Measurements from ENCODE around the gene ESRRA. TPM values are rescaled to one million over a fixed set of nuclear protein-coding genes. Genes with fewer than 3 reads are reported as not detected.
A peak's percentile ranks its signal among the peaks of the same experiment; 100 is the strongest.
"Not testable (repeated sequence)": the region's sequence is repeated elsewhere in the genome, so short reads cannot be mapped to it uniquely, and the experiment has no call there.

Gene ESRRA
- total and polyA plus RNA-seq, 10 donors = 24.0 to 56.5 (median 43.2) TPM

DNA sequence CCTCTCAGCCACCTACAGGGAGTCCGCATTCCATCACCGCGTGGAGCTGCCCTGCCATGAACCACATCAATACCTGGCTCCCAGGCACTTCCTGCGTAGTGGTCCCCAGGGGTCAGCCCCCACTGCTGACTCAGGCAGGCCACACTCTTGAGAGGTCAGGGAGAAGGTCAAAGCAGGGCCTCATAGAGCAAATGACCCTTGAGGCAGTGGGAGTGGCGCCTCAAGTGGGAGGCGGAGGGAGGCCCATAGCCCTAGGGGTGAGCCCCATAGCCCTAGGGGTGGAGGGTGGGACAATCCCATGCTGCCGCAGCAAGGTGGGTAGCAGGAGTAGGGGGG is 17.6 kb downstream of the ESRRA start:
- 74 to 92% (median 89%) methylated on average over 6 to 7 of the region's 7 CpGs for WGBS, 5 donors
- peaks cover 4 to 40% (median 18%) of the 10 kb centered on the region in 6 donors for H3K4me1 ChIP-seq
- peaks cover 0 to 42% (median 18%) of the 10 kb centered on the region in 6 donors for H3K36me3 ChIP-seq
- TF ChIP-seq, protein P1, sequence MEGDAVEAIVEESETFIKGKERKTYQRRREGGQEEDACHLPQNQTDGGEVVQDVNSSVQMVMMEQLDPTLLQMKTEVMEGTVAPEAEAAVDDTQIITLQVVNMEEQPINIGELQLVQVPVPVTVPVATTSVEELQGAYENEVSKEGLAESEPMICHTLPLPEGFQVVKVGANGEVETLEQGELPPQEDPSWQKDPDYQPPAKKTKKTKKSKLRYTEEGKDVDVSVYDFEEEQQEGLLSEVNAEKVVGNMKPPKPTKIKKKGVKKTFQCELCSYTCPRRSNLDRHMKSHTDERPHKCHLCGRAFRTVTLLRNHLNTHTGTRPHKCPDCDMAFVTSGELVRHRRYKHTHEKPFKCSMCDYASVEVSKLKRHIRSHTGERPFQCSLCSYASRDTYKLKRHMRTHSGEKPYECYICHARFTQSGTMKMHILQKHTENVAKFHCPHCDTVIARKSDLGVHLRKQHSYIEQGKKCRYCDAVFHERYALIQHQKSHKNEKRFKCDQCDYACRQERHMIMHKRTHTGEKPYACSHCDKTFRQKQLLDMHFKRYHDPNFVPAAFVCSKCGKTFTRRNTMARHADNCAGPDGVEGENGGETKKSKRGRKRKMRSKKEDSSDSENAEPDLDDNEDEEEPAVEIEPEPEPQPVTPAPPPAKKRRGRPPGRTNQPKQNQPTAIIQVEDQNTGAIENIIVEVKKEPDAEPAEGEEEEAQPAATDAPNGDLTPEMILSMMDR (IDR thresholded peaks at IDR 0.05 in 8 of 11, conservative IDR thresholded peaks at IDR 0.05 in 3 of 11) = no peak
- TF ChIP-seq POLR2A (IDR thresholded peaks at IDR 0.05) (no peak), POLR2AphosphoS5 (IDR thresholded peaks at IDR 0.05) (peak in 2 of 3 donors; percentile 17 to 32)
- H3K9me3 ChIP-seq = peaks cover 0 to 6% (median 0%) of the 10 kb centered on the region in 8 donors
- H3K27me3 ChIP-seq (replicated peaks in 1 of 7) = no peaks in the 10 kb centered on the region
- DNase-seq = no peak
- H3K27ac ChIP-seq = peak overlapping the region in 1 of 8 donors; percentile 41
- no peak overlapping the region for H3K4me3 ChIP-seq
- intact Hi-C loops (cut with DNase I; ENCODE audit: low total_unique reads) = no loop called here

- Histone ChIP-seq H3K27ac (peak overlapping the region in 4 of 8 donors; percentile 19 to 45 (median 40)), H3K4me3 (no peak overlapping the region), H3K4me1 (peaks cover 4 to 39% (median 18%) of the 10 kb centered on the region in 6 donors), H3K9me3 (peaks cover 0 to 6% (median 0%) of the 10 kb centered on the region in 8 donors), H3K27me3 (replicated peaks in 1 of 7) (no peaks in the 10 kb centered on the region), H3K36me3 (peaks cover 0 to 42% (median 18%) of the 10 kb centered on the region in 6 donors)
- DNase-seq = no peak
- WGBS, 5 donors = 46 to 59% (median 49%) methylated on average over 4 to 5 of the region's 5 CpGs
- intact Hi-C loops (cut with DNase I; ENCODE audit: low total_unique reads) = no loop called here
- TF ChIP-seq, protein P1 (IDR thresholded peaks at IDR 0.05 in 8 of 11, conservative IDR thresholded peaks at IDR 0.05 in 3 of 11) = no peak
- TF ChIP-seq POLR2AphosphoS5 (IDR thresholded peaks at IDR 0.05) = no peak
- TF ChIP-seq POLR2A (IDR thresholded peaks at IDR 0.05) = no peak
These were observed 18.0 kb downstream of the ESRRA start for GRCh38 chr11:64323373-64323772.

GRCh38 chr11:64323984-64324383 is 18.7 kb downstream of the ESRRA start:
- DNase-seq; H3K27me3 ChIP-seq (replicated peaks in 1 of 7); intact Hi-C loops (cut with DNase I; ENCODE audit: low total_unique reads); H3K4me3 ChIP-seq; H3K9me3 ChIP-seq: not testable (repeated sequence)
- TF ChIP-seq POLR2AphosphoS5 (IDR thresholded peaks at IDR 0.05) = peak in 2 of 3 donors; percentile 32 to 53
- peak overlapping the region in 4 of 8 donors; percentile 19 to 45 (median 40) for H3K27ac ChIP-seq
- 68 to 90% (median 76%) methylated on average over 3 to 4 of the region's 4 CpGs for whole genome bisulfite sequencing, 5 donors
- peaks cover 2 to 35% (median 12%) of the 10 kb centered on the region in 6 donors for H3K4me1 ChIP-seq
- H3K36me3 ChIP-seq = peaks cover 0 to 42% (median 18%) of the 10 kb centered on the region in 6 donors

GRCh38 chr11:64324692-64325469 is 19.6 kb downstream of the ESRRA start:
- H3K36me3 ChIP-seq = peaks cover 0 to 37% (median 18%) of the 10 kb centered on the region in 6 donors
- TF ChIP-seq POLR2AphosphoS5 (IDR thresholded peaks at IDR 0.05) (no peak), POLR2A (IDR thresholded peaks at IDR 0.05) (no peak)
- TF ChIP-seq, protein P1 (IDR thresholded peaks at IDR 0.05 in 8 of 11, conservative IDR thresholded peaks at IDR 0.05 in 3 of 11) = no peak
- intact Hi-C loops (cut with DNase I; ENCODE audit: low total_unique reads) = no loop called here
- no peak for DNase-seq
- H3K4me3 ChIP-seq = no peak overlapping the region
- WGBS, 5 donors = 92 to 95% (median 95%) methylated on average over 11 of the region's 11 CpGs
- H3K27ac ChIP-seq = no peak overlapping the region
- H3K27me3 ChIP-seq (replicated peaks in 1 of 7) = no peaks in the 10 kb centered on the region
- H3K4me1 ChIP-seq = peaks cover 0 to 34% (median 8%) of the 10 kb centered on the region in 6 donors
- peaks cover 0 to 6% (median 0%) of the 10 kb centered on the region in 8 donors for H3K9me3 ChIP-seq
